HepG2 (cell line): Measurements from ENCODE around the gene PAXX. TPM values are rescaled to one million over a fixed set of nuclear protein-coding genes. Genes with fewer than 3 reads are reported as not detected.

Experiments
- ADNP ChIP-seq: sonication (generic); formaldehyde crosslinking; IDR thresholded peaks from 2 replicates; pipeline ENCODE4 v1.4.0; 2020; ENCODE audit warnings: missing genetic modification reagents
- ELF1 ChIP-seq: sonication (generic); formaldehyde crosslinking; IDR thresholded peaks from 2 replicates; pipeline ENCODE4 v1.4.0; 2020; ENCODE audit warnings: missing genetic modification reagents
- FOXP1 ChIP-seq, 2 experiments: fragments of 450-650 bp in 1 of 2; IDR thresholded peaks; 2 replicates each; pipeline ENCODE4 v1.6.1; 2017 to 2018; ENCODE audit warnings: antibody characterized with exemption in 1 of 2
- HDAC6 ChIP-seq: fragments of 200-600 bp; sonication (generic); IDR thresholded peaks from 2 replicates; pipeline ENCODE4 v1.7.0; 2017; ENCODE audit warnings: mild to moderate bottlenecking, antibody characterized with exemption, low read length, low read depth
- HOXD1 ChIP-seq: sonication (generic); formaldehyde crosslinking; IDR thresholded peaks from 2 replicates; pipeline ENCODE4 v1.5.0; 2020; ENCODE audit warnings: missing genetic modification reagents
- KDM5B ChIP-seq: sonication (generic); formaldehyde crosslinking; IDR thresholded peaks from 2 replicates; pipeline ENCODE4 v1.4.0; 2020; ENCODE audit warnings: missing genetic modification reagents, mild to moderate bottlenecking, borderline replicate concordance
- MIXL1 ChIP-seq: IDR thresholded peaks from 2 replicates; pipeline ENCODE4 v1.6.1; 2016
- NFAT5 ChIP-seq: sonication (generic); formaldehyde crosslinking; IDR thresholded peaks from 2 replicates; pipeline ENCODE4 v1.4.0; 2020; ENCODE audit warnings: missing genetic modification reagents
- POGK ChIP-seq: sonication (generic); formaldehyde crosslinking; conservative IDR thresholded peaks from 2 replicates; pipeline ENCODE4 v1.8.0; 2022; ENCODE audit warnings: mild to moderate bottlenecking, moderate library complexity, missing genetic modification reagents
- RAD51 ChIP-seq: fragments of 450-650 bp; IDR thresholded peaks from 2 replicates; pipeline ENCODE4 v1.6.1; 2016; ENCODE audit warnings: borderline replicate concordance
- TMF1 ChIP-seq: sonication (generic); formaldehyde crosslinking; IDR thresholded peaks from 2 replicates; pipeline ENCODE4 v1.8.1; 2022; ENCODE audit warnings: low read depth, missing genetic modification reagents
- U2AF1 ChIP-seq: fragments of 200-400 bp; formaldehyde crosslinking; optimal IDR thresholded peaks from 2 replicates; pipeline ENCODE3; 2017; ENCODE audit warnings: mild to moderate bottlenecking, low read depth, low read length
- YEATS4 ChIP-seq: sonication (generic); formaldehyde crosslinking; IDR thresholded peaks from 2 replicates; pipeline ENCODE4 v1.4.0; 2020; ENCODE audit warnings: missing genetic modification reagents, borderline replicate concordance
- ZBTB42 ChIP-seq: sonication (generic); formaldehyde crosslinking; IDR thresholded peaks from 2 replicates; pipeline ENCODE4 v1.5.0; 2020; ENCODE audit warnings: mild to moderate bottlenecking, missing genetic modification reagents
- ZFP36L2 ChIP-seq: sonication (generic); formaldehyde crosslinking; IDR thresholded peaks from 2 replicates; pipeline ENCODE4 v1.4.0; 2020; ENCODE audit warnings: missing genetic modification reagents
- ZFP41 ChIP-seq: sonication (generic); formaldehyde crosslinking; IDR thresholded peaks from 2 replicates; pipeline ENCODE4 v1.4.0; 2020; ENCODE audit warnings: mild to moderate bottlenecking, missing genetic modification reagents, borderline replicate concordance
- ZFP62 ChIP-seq: sonication (generic); formaldehyde crosslinking; IDR thresholded peaks from 2 replicates; pipeline ENCODE4 v1.4.0; 2020; ENCODE audit warnings: missing genetic modification reagents
- ZNF124 ChIP-seq: sonication (generic); formaldehyde crosslinking; IDR thresholded peaks from 2 replicates; pipeline ENCODE4 v1.4.0; 2020; ENCODE audit warnings: missing genetic modification reagents
- ZNF451 ChIP-seq: sonication (generic); formaldehyde crosslinking; IDR thresholded peaks from 2 replicates; pipeline ENCODE4 v1.5.0; 2020; ENCODE audit warnings: mild to moderate bottlenecking, missing genetic modification reagents
- ZNF766 ChIP-seq: sonication (generic); formaldehyde crosslinking; IDR thresholded peaks from 2 replicates; pipeline ENCODE4 v1.5.0; 2020; ENCODE audit warnings: missing genetic modification reagents, borderline replicate concordance
- polyA plus RNA-seq, 8 experiments: library from polyadenylated mRNA; depleted of rRNA in 3 of 8; stranded (reverse) in 7 of 8; unstranded in 1 of 8; fragments of >200 nt; fragmentation: Illumina TruSeq in 4 of 8; extraction: Trizol in 4 of 8; gene quantifications; 2 replicates each; pipeline versions ENCODE4 v1.2.1 to v1.2.3, GENCODE V29; 2011 to 2016; ENCODE audit warnings: low read depth in 4 of 8, missing spikeins in 1 of 8, mixed read lengths in 1 of 8; ENCODE audit not compliant: insufficient read depth in 1 of 8
- total RNA-seq, 5 experiments: library from RNA; depleted of rRNA; stranded (reverse); fragments of >200 nt; fragmentation: Illumina TruSeq; extraction: Trizol; gene quantifications; 2 replicates each; pipeline ENCODE4 v1.2.3, GENCODE V29; 2016; ENCODE audit warnings: low read depth in 1 of 5
- TF ChIP-seq, protein P1 (sequence below): sonication (generic); formaldehyde crosslinking; IDR thresholded peaks from 2 replicates; pipeline ENCODE4 v1.5.1; 2020; ENCODE audit warnings: mild to moderate bottlenecking, missing genetic modification reagents, moderate library complexity
- TF ChIP-seq, protein P2 (sequence below): sonication (generic); formaldehyde crosslinking; IDR thresholded peaks from 2 replicates; pipeline ENCODE4 v1.9.0; 2022; ENCODE audit warnings: missing genetic modification reagents, mild to moderate bottlenecking, borderline replicate concordance

The PAXX gene
- total and polyA plus RNA-seq, 2 of the 13 experiments (the other 11 are each of a cell fraction or from before 2014, with no cell fraction given), result 14.0 to 31.9 TPM

GRCh38 chr9:137021979-137022661 lies 29.9 kb downstream of the PAXX start (continued):
- TF ChIP-seq, protein P1, sequence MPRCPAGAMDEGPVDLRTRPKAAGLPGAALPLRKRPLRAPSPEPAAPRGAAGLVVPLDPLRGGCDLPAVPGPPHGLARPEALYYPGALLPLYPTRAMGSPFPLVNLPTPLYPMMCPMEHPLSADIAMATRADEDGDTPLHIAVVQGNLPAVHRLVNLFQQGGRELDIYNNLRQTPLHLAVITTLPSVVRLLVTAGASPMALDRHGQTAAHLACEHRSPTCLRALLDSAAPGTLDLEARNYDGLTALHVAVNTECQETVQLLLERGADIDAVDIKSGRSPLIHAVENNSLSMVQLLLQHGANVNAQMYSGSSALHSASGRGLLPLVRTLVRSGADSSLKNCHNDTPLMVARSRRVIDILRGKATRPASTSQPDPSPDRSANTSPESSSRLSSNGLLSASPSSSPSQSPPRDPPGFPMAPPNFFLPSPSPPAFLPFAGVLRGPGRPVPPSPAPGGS (CRISPR knock-in tag), result no peak
- TF ChIP-seq YEATS4 (CRISPR knock-in tag), result no peak
- TF ChIP-seq MIXL1 (CRISPR knock-in tag), result no peak
- no peak for TF ChIP-seq ZFP62 (CRISPR knock-in tag)
- TF ChIP-seq U2AF1, result no peak
- TF ChIP-seq ZFP36L2 (CRISPR knock-in tag), result no peak
- no peak for TF ChIP-seq ZFP41 (CRISPR knock-in tag)
- no peak; the same call in 1 of the 2 replicates for TF ChIP-seq POGK
- no peak for TF ChIP-seq KDM5B (CRISPR knock-in tag)
- no peak for TF ChIP-seq HOXD1 (CRISPR knock-in tag)
- TF ChIP-seq ZNF124 (CRISPR knock-in tag), result no peak
- TF ChIP-seq, protein P2, sequence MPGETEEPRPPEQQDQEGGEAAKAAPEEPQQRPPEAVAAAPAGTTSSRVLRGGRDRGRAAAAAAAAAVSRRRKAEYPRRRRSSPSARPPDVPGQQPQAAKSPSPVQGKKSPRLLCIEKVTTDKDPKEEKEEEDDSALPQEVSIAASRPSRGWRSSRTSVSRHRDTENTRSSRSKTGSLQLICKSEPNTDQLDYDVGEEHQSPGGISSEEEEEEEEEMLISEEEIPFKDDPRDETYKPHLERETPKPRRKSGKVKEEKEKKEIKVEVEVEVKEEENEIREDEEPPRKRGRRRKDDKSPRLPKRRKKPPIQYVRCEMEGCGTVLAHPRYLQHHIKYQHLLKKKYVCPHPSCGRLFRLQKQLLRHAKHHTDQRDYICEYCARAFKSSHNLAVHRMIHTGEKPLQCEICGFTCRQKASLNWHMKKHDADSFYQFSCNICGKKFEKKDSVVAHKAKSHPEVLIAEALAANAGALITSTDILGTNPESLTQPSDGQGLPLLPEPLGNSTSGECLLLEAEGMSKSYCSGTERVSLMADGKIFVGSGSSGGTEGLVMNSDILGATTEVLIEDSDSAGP (CRISPR knock-in tag), result no peak; the same call in 1 of the 2 replicates
- TF ChIP-seq ZNF451 (CRISPR knock-in tag), result no peak
- no peak for TF ChIP-seq HDAC6
- no peak for TF ChIP-seq FOXP1 (IDR thresholded peaks at IDR 0.05)
- TF ChIP-seq FOXP1 (CRISPR knock-in tag; IDR thresholded peaks at IDR 0.05), result no peak
- no peak for TF ChIP-seq ZBTB42 (CRISPR knock-in tag)
- no peak for TF ChIP-seq ELF1 (CRISPR knock-in tag)
- no peak for TF ChIP-seq ADNP (CRISPR knock-in tag)
- TF ChIP-seq RAD51, result no peak
- no peak for TF ChIP-seq NFAT5
- no peak for TF ChIP-seq TMF1 (CRISPR knock-in tag)
- no peak for TF ChIP-seq ZNF766 (CRISPR knock-in tag)
